Adrenal gland (tissue), 5 donors: ENCODE results near the gene ANKRD28.

ENCODE experiments used
- CTCF ChIP-seq, 6 experiments: fragments of 450-650 bp in 4 of 6; fragments of 200-600 bp in 2 of 6; sonication (generic) in 1 of 6; IDR thresholded peaks; 1 replicate in 5 of 6; 2 replicates in 1 of 6; pipeline versions ENCODE4 v1.5.1 to v1.8.0; 2016 to 2021; ENCODE audit warnings: antibody characterized with exemption in 6 of 6, mild to moderate bottlenecking in 2 of 6, moderate library complexity in 1 of 6
- POLR2A ChIP-seq, 2 donors: fragments of 450-650 bp; IDR thresholded peaks; one replicate each; pipeline ENCODE4 v1.6.1; 2017; ENCODE audit warnings: antibody characterized with exemption in 2 of 2, mild to moderate bottlenecking in 2 of 2, moderate library complexity in 1 of 2
- donor health status: DM: no; HTN: no; CAD: no.

- TF ChIP-seq CTCF (IDR thresholded peaks at IDR 0.05) (no peak), POLR2A (IDR thresholded peaks at IDR 0.05) (no peak)
Observed at GRCh38 chr3:15707779-15708178, 90.0 kb downstream of the ANKRD28 start.
